Measurements from ENCODE around the gene KEL. TPM values are rescaled to one million over a fixed set of nuclear protein-coding genes. Genes with fewer than 3 reads are reported as not detected.

KEL gene
- total RNA-seq, 1 donor: not detected

- no peak for TF ChIP-seq CTCF (IDR thresholded peaks at IDR 0.05; ENCODE audit: extremely low read depth, low read depth, low read length)
Observed at GRCh38 chr7:142999793-143000192, 37.6 kb upstream of the KEL start.

GRCh38 chr7:142998966-142999365, 36.8 kb upstream of the KEL start:
- TF ChIP-seq CTCF (IDR thresholded peaks at IDR 0.05; ENCODE audit: extremely low read depth, low read depth, low read length): no peak
- Histone ChIP-seq H3K79me2 (ENCODE audit: insufficient read depth, low read length) (no peaks in the 10 kb centered on the region), H2AFZ (ENCODE audit: low read length) (no peak overlapping the region), H4K20me1 (ENCODE audit: insufficient read depth, low read length) (no peaks in the 10 kb centered on the region), H3K36me3 (ENCODE audit: insufficient read depth, low read length) (no peaks in the 10 kb centered on the region), H3K9me3 (ENCODE audit: low read depth, low read length) (no peaks in the 10 kb centered on the region), H3K27ac (ENCODE audit: low read depth, low read length) (no peak overlapping the region), H3K4me1 (ENCODE audit: insufficient read depth, low read length) (no peaks in the 10 kb centered on the region), H3K4me2 (ENCODE audit: insufficient read depth, low read length) (no peak overlapping the region), H3K27me3 (ENCODE audit: insufficient read depth, low read length) (no peaks in the 10 kb centered on the region), H3K4me3 (ENCODE audit: insufficient read depth, low read length) (no peak overlapping the region)
- DNase-seq (ENCODE audit: insufficient read length, low spot score, missing footprints): no peak

More at GRCh38 chr7:142999793-143000192, 37.6 kb upstream of the KEL start:
- Histone ChIP-seq H3K36me3 (ENCODE audit: insufficient read depth, low read length) (no peaks in the 10 kb centered on the region), H3K9me3 (ENCODE audit: low read depth, low read length) (no peaks in the 10 kb centered on the region), H4K20me1 (ENCODE audit: insufficient read depth, low read length) (no peaks in the 10 kb centered on the region), H3K27ac (ENCODE audit: low read depth, low read length) (no peak overlapping the region), H3K79me2 (ENCODE audit: insufficient read depth, low read length) (no peaks in the 10 kb centered on the region), H2AFZ (ENCODE audit: low read length) (no peak overlapping the region), H3K27me3 (ENCODE audit: insufficient read depth, low read length) (peaks cover under 1% of the 10 kb centered on the region), H3K4me3 (ENCODE audit: insufficient read depth, low read length) (no peak overlapping the region), H3K4me1 (ENCODE audit: insufficient read depth, low read length) (no peaks in the 10 kb centered on the region), H3K4me2 (ENCODE audit: insufficient read depth, low read length) (no peak overlapping the region)
- DNase-seq (ENCODE audit: insufficient read length, low spot score, missing footprints): no peak

GRCh38 chr7:142997456-142997989, 35.4 kb upstream of the KEL start:
- no peaks in the 10 kb centered on the region for H3K9me3 ChIP-seq (ENCODE audit: low read depth, low read length)
- H3K27me3 ChIP-seq (ENCODE audit: insufficient read depth, low read length): no peaks in the 10 kb centered on the region
- H4K20me1 ChIP-seq (ENCODE audit: insufficient read depth, low read length): no peaks in the 10 kb centered on the region
- no peaks in the 10 kb centered on the region for H3K36me3 ChIP-seq (ENCODE audit: insufficient read depth, low read length)
- no peak overlapping the region for H3K4me3 ChIP-seq (ENCODE audit: insufficient read depth, low read length)
- no peak overlapping the region for H2AFZ ChIP-seq (ENCODE audit: low read length)
- H3K4me1 ChIP-seq (ENCODE audit: insufficient read depth, low read length): no peaks in the 10 kb centered on the region
- no peak for DNase-seq (ENCODE audit: insufficient read length, low spot score, missing footprints)
- no peaks in the 10 kb centered on the region for H3K79me2 ChIP-seq (ENCODE audit: insufficient read depth, low read length)
- no peak overlapping the region for H3K27ac ChIP-seq (ENCODE audit: low read depth, low read length)
- no peak overlapping the region for H3K4me2 ChIP-seq (ENCODE audit: insufficient read depth, low read length)
- no peak for TF ChIP-seq CTCF (IDR thresholded peaks at IDR 0.05; ENCODE audit: extremely low read depth, low read depth, low read length)

- TF ChIP-seq CTCF (IDR thresholded peaks at IDR 0.05; ENCODE audit: extremely low read depth, low read depth, low read length): no peak
- H3K4me2 ChIP-seq (ENCODE audit: insufficient read depth, low read length): peak overlapping the region; percentile 65
- H3K79me2 ChIP-seq (ENCODE audit: insufficient read depth, low read length): no peaks in the 10 kb centered on the region
- H3K9me3 ChIP-seq (ENCODE audit: low read depth, low read length): no peaks in the 10 kb centered on the region
- no peaks in the 10 kb centered on the region for H3K36me3 ChIP-seq (ENCODE audit: insufficient read depth, low read length)
- peak overlapping the region; percentile 44 for H3K4me3 ChIP-seq (ENCODE audit: insufficient read depth, low read length)
- no peaks in the 10 kb centered on the region for H4K20me1 ChIP-seq (ENCODE audit: insufficient read depth, low read length)
- no peaks in the 10 kb centered on the region for H3K4me1 ChIP-seq (ENCODE audit: insufficient read depth, low read length)
- DNase-seq (ENCODE audit: insufficient read length, low spot score, missing footprints): no peak
- peak overlapping the region; percentile 81 for H2AFZ ChIP-seq (ENCODE audit: low read length)
- no peaks in the 10 kb centered on the region for H3K27me3 ChIP-seq (ENCODE audit: insufficient read depth, low read length)
- H3K27ac ChIP-seq (ENCODE audit: low read depth, low read length): no peak overlapping the region
Observed at GRCh38 chr7:142992427-142992826, 30.3 kb upstream of the KEL start.
